Breast epithelium (tissue), 3 donors: ENCODE results near the gene CAPN2.

Experiments used
- POLR2A ChIP-seq: fragments of 450-650 bp; IDR thresholded peaks from one replicate; pipeline ENCODE4 v1.6.1; 2016; ENCODE audit warnings: antibody characterized with exemption, mild to moderate bottlenecking, moderate library complexity
- TF ChIP-seq, protein P1 (sequence below), 3 donors: fragments of 450-650 bp; IDR thresholded peaks; one replicate each; pipeline ENCODE4 v1.5.1; 2016 to 2017; ENCODE audit warnings: antibody characterized with exemption in 3 of 3, mild to moderate bottlenecking in 3 of 3, moderate library complexity in 3 of 3

- TF ChIP-seq, protein P1, sequence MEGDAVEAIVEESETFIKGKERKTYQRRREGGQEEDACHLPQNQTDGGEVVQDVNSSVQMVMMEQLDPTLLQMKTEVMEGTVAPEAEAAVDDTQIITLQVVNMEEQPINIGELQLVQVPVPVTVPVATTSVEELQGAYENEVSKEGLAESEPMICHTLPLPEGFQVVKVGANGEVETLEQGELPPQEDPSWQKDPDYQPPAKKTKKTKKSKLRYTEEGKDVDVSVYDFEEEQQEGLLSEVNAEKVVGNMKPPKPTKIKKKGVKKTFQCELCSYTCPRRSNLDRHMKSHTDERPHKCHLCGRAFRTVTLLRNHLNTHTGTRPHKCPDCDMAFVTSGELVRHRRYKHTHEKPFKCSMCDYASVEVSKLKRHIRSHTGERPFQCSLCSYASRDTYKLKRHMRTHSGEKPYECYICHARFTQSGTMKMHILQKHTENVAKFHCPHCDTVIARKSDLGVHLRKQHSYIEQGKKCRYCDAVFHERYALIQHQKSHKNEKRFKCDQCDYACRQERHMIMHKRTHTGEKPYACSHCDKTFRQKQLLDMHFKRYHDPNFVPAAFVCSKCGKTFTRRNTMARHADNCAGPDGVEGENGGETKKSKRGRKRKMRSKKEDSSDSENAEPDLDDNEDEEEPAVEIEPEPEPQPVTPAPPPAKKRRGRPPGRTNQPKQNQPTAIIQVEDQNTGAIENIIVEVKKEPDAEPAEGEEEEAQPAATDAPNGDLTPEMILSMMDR (IDR thresholded peaks at IDR 0.05), result no peak
- no peak for TF ChIP-seq POLR2A
These were observed 18.9 kb downstream of the CAPN2 start for GRCh38 chr1:223731133-223731770.
